Effector CD8-positive, alpha-beta T cell (primary cell): ENCODE data around the gene PRKAA2.
"Not testable (repeated sequence)": the region's sequence is repeated elsewhere in the genome, so short reads cannot be mapped to it uniquely, and the experiment has no call there.

Experiments
- DNase-seq: peaks from one replicate; lab custom pipeline; 2025; lab: John Stamatoyannopoulos, UW
- total RNA-seq, 4 experiments: gene quantifications; one replicate each; lab custom pipeline; 2026; lab: John Stamatoyannopoulos, UW

Gene PRKAA2
- total RNA-seq = 0 to 1.8 (median 0.53) reads per million in 4 experiments

- no peak for DNase-seq
Measured at GRCh38 chr1:56644919-56645676, at the start of gene PRKAA2. Gene PRKAA2 (plus strand): TSS chr1:56645314. CDS start chr1:56645388, 74 bp downstream.

GRCh38 chr1:56595397-56596191 lies 49.5 kb upstream of the PRKAA2 start:
- not testable (repeated sequence) for DNase-seq

- not testable (repeated sequence) for DNase-seq
Measured at GRCh38 chr1:56610097-56610496, 35.0 kb upstream of the PRKAA2 start.

GRCh38 chr1:56610770-56611169 lies 34.3 kb upstream of the PRKAA2 start:
- DNase-seq = not testable (repeated sequence)

- no peak for DNase-seq
Measured at GRCh38 chr1:56617141-56617540, 28.0 kb upstream of the PRKAA2 start.

- no peak for DNase-seq
Measured at GRCh38 chr1:56625819-56626440, 19.2 kb upstream of the PRKAA2 start.

- no peak for DNase-seq
Measured at GRCh38 chr1:56626546-56626945, 18.6 kb upstream of the PRKAA2 start.

- no peak for DNase-seq
Measured at GRCh38 chr1:56627019-56627635, 18.0 kb upstream of the PRKAA2 start.

GRCh38 chr1:56627636-56628039 lies 17.5 kb upstream of the PRKAA2 start:
- DNase-seq = no peak

GRCh38 chr1:56630786-56631185 lies 14.3 kb upstream of the PRKAA2 start:
- no peak for DNase-seq

- no peak for DNase-seq
Measured at GRCh38 chr1:56631901-56632300, 13.2 kb upstream of the PRKAA2 start.

- DNase-seq = no peak
Measured at GRCh38 chr1:56634981-56635380, 10.1 kb upstream of the PRKAA2 start.

- no peak for DNase-seq
Measured at GRCh38 chr1:56638248-56638647, 6.9 kb upstream of the PRKAA2 start.

GRCh38 chr1:56639211-56639610 lies 5.9 kb upstream of the PRKAA2 start:
- DNase-seq = no peak

- DNase-seq = no peak
Measured at GRCh38 chr1:56643661-56644060, 1.5 kb upstream of the PRKAA2 start.

GRCh38 chr1:56644064-56644918 lies 823 bp upstream of the PRKAA2 start:
- no peak for DNase-seq

- DNase-seq = no peak
Measured at GRCh38 chr1:56645677-56646305, 677 bp downstream of the PRKAA2 start.

GRCh38 chr1:56646611-56647010 lies 1.5 kb downstream of the PRKAA2 start:
- no peak for DNase-seq

- no peak for DNase-seq
Measured at GRCh38 chr1:56647106-56647505, 2.0 kb downstream of the PRKAA2 start.

- DNase-seq = no peak
Measured at GRCh38 chr1:56648546-56648945, 3.4 kb downstream of the PRKAA2 start.
